Measurements from ENCODE around the gene DYNLT3.

- no peak for TF ChIP-seq CTBP1 (IDR thresholded peaks at IDR 0.05; ENCODE audit: borderline replicate concordance)
- no peak for TF ChIP-seq FOXK2 (IDR thresholded peaks at IDR 0.05)
- no peak for TF ChIP-seq BHLHE40 (IDR thresholded peaks at IDR 0.05; ENCODE audit: borderline replicate concordance)
- TF ChIP-seq L3MBTL2 (conservative IDR thresholded peaks at IDR 0.05) = no peak
- no peak for TF ChIP-seq TARDBP (IDR thresholded peaks at IDR 0.05)
- no peak for TF ChIP-seq ZNF384 (IDR thresholded peaks at IDR 0.05)
- no peak for TF ChIP-seq FOXM1 (IDR thresholded peaks at IDR 0.05; ENCODE audit: borderline replicate concordance)
- TF ChIP-seq SUZ12 (IDR thresholded peaks at IDR 0.05) = no peak
- TF ChIP-seq, protein P1, sequence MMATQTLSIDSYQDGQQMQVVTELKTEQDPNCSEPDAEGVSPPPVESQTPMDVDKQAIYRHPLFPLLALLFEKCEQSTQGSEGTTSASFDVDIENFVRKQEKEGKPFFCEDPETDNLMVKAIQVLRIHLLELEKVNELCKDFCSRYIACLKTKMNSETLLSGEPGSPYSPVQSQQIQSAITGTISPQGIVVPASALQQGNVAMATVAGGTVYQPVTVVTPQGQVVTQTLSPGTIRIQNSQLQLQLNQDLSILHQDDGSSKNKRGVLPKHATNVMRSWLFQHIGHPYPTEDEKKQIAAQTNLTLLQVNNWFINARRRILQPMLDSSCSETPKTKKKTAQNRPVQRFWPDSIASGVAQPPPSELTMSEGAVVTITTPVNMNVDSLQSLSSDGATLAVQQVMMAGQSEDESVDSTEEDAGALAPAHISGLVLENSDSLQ (IDR thresholded peaks at IDR 0.05) = no peak
Measured at GRCh38 chrX:37867536-37868153, 20.3 kb upstream of the DYNLT3 start.
